KMS-11 (cell line): ENCODE results near the gene FOXD2.

ENCODE experiments used
- H2AFZ ChIP-seq: fragments of 200-600 bp; sonication (generic); 2 replicates; pipeline ENCODE4 v1.6.1; 2016; ENCODE audit warnings: antibody characterized with exemption, mixed run types, low read depth
- H3K27ac ChIP-seq: fragments of 200-600 bp; sonication (generic); 2 replicates; pipeline ENCODE4 v1.6.1; 2016; ENCODE audit warnings: mild to moderate bottlenecking, mixed run types
- H3K27me3 ChIP-seq: fragments of 200-600 bp; sonication (generic); 2 replicates; pipeline ENCODE4 v1.6.1; 2017; ENCODE audit warnings: mild to moderate bottlenecking, low read depth, mixed run types, moderate library complexity; ENCODE audit not compliant: insufficient read depth
- H3K36me3 ChIP-seq: fragments of 200-600 bp; sonication (generic); 2 replicates; pipeline ENCODE4 v1.6.1; 2017; ENCODE audit warnings: mild to moderate bottlenecking, mixed run types; ENCODE audit not compliant: insufficient read depth
- H3K4me1 ChIP-seq: fragments of 200-600 bp; sonication (generic); 2 replicates; pipeline ENCODE4 v1.6.1; 2016; ENCODE audit warnings: mild to moderate bottlenecking, low read depth, mixed run types; ENCODE audit not compliant: poor library complexity, severe bottlenecking
- H3K4me2 ChIP-seq: fragments of 200-600 bp; sonication (generic); 2 replicates; pipeline ENCODE4 v1.7.0; 2016; ENCODE audit warnings: mild to moderate bottlenecking, mixed run types
- H3K4me3 ChIP-seq: fragments of 200-600 bp; sonication (generic); IDR thresholded peaks from 2 replicates; pipeline ENCODE4 v1.6.1; 2017; ENCODE audit warnings: low read depth, low read length, mixed read lengths; ENCODE audit not compliant: insufficient read depth
- H3K79me2 ChIP-seq: fragments of 200-600 bp; sonication (generic); 2 replicates; pipeline ENCODE4 v1.6.1; 2016; ENCODE audit warnings: low read depth, mixed run types; ENCODE audit not compliant: insufficient read depth
- H3K9ac ChIP-seq: fragments of 200-600 bp; sonication (generic); 2 replicates; pipeline ENCODE4 v1.6.1; 2016; ENCODE audit warnings: mild to moderate bottlenecking, mixed run types
- H4K20me1 ChIP-seq: fragments of 200-600 bp; sonication (generic); 2 replicates; pipeline ENCODE4 v1.6.1; 2016; ENCODE audit warnings: mild to moderate bottlenecking, mixed run types; ENCODE audit not compliant: insufficient read depth
- TF ChIP-seq, protein P1 (sequence below): fragments of 200-600 bp; sonication (generic); conservative IDR thresholded peaks from 2 replicates; pipeline ENCODE4 v1.6.1; 2017; ENCODE audit warnings: low read depth, mild to moderate bottlenecking, antibody characterized with exemption, low read length, moderate library complexity, mixed read lengths

Gene FOXD2

DNA sequence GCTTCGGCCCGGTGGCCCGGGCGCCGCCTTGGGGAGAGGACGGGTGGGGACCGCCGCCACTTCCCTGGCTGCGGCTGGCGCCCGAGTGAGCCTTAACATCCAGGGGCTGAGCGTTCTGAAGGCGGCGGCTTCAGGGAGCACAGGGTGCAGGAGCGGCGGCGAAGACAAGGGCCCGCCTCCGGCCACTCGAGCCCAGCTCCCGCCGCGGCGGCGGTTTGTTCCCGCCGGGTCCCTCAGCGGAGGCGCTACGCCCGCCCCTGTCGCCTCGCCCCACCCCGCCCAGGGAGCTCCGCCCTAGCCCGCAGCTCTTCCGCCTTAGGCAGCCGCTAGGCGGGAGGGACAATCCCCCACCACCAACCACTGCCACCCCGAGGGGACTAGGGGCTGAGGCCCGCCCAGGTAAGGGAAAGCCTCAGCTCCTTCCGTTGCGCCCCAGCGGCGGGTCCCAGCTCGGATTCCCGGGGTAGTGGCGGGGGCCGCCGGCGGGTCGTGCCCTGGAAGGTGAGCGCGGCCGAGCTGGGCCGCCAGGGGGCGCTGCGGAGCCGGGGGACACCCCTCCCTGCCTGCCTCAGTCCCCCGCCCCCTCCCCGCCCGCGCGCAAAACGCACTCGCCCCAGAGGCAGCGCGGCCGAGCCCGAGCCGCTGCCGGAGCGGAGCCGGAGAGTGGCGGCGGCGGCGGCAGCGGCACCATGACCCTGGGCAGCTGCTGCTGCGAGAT, at the start of gene FOXD2:
FOXD2 (plus strand) TSS at position 598 of the 718 bp plus-strand sequence; CDS start at position 690, 92 bp downstream.
- TF ChIP-seq, protein P1, sequence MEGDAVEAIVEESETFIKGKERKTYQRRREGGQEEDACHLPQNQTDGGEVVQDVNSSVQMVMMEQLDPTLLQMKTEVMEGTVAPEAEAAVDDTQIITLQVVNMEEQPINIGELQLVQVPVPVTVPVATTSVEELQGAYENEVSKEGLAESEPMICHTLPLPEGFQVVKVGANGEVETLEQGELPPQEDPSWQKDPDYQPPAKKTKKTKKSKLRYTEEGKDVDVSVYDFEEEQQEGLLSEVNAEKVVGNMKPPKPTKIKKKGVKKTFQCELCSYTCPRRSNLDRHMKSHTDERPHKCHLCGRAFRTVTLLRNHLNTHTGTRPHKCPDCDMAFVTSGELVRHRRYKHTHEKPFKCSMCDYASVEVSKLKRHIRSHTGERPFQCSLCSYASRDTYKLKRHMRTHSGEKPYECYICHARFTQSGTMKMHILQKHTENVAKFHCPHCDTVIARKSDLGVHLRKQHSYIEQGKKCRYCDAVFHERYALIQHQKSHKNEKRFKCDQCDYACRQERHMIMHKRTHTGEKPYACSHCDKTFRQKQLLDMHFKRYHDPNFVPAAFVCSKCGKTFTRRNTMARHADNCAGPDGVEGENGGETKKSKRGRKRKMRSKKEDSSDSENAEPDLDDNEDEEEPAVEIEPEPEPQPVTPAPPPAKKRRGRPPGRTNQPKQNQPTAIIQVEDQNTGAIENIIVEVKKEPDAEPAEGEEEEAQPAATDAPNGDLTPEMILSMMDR, result peak; percentile 74
- Histone ChIP-seq H3K79me2 (peaks cover 10% of the 10 kb centered on the region; the same call in 1 of the 2 replicates), H3K27me3 (no peaks in the 10 kb centered on the region), H4K20me1 (no peaks in the 10 kb centered on the region), H3K4me2 (peak within 1 kb of the TSS; percentile 59), H3K27ac (peak within 1 kb of the TSS; percentile 77), H3K4me1 (peaks cover 8% of the 10 kb centered on the region), H3K36me3 (no peaks in the 10 kb centered on the region), H3K4me3 (peak within 1 kb of the TSS; percentile 92), H3K9ac (peak within 1 kb of the TSS; percentile 89), H2AFZ (peak within 1 kb of the TSS; percentile 68)

DNA sequence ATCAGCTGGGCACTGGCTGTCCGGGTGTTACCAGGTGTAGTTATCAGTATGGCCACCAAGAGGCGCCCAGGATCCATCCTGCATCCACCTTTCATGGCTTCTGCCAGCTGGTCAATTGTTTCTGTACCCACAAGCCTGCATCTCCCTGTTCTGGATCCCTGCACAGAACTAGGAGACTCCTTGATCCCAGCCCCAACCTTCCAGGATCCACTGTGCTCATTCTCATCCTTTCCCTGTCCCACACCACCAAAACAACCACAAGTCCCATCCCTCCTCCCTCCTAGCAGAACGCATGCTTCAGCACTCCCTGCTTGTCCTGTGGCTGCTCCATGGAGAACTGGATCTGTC, 49.0 kb upstream of the FOXD2 start:
- Histone ChIP-seq H3K27me3 (no peaks in the 10 kb centered on the region), H3K4me1 (no peaks in the 10 kb centered on the region), H2AFZ (no peak overlapping the region), H3K27ac (no peak overlapping the region), H3K4me3 (no peak overlapping the region), H4K20me1 (no peaks in the 10 kb centered on the region), H3K36me3 (no peaks in the 10 kb centered on the region), H3K79me2 (no peaks in the 10 kb centered on the region), H3K9ac (no peak overlapping the region), H3K4me2 (no peak overlapping the region)
- TF ChIP-seq, protein P1, result peak; percentile 91

DNA sequence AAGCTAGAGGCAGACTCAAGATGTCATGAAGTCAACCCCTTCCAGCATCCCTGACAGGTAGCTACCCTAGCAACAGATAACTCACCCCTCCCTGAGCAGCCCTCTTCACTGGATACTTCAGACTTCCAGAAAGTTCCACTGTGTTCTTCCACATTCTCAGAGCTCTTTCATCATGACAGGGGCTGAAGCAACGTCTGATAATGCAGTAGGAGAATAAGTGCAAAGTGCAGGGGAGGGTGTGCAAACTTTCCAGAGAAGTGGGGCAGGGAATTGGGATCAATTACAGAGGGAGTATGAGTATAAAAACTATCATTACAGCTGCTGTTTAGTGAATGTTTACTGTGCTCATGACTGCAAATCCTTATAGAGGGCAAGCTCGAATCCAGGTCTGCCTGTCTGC, 48.1 kb upstream of the FOXD2 start:
- H2AFZ ChIP-seq, result no peak overlapping the region
- no peaks in the 10 kb centered on the region for H3K27me3 ChIP-seq

DNA sequence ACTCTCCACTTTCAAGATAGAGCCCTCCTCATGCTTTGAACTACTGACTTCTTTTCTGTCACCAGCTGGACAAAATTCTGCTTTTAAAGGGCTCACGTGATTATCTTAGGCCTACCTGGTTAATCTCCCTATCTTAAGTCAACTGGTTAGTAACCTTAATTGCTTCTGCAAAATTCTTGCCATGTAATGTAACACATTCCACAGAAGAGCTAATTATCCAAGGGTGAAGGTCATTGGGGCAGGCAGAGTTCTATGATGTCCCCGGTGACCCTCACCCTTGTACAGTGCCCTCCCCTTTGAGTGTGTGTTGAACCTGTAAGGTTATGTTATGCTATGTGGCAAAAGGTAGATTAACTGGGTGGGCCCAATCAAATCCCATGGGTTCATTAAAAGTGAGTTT, 47.0 kb upstream of the FOXD2 start:
- no peak overlapping the region for H3K27ac ChIP-seq
- no peaks in the 10 kb centered on the region for H3K36me3 ChIP-seq
- no peak overlapping the region for H3K4me2 ChIP-seq
- H4K20me1 ChIP-seq, result no peaks in the 10 kb centered on the region
- no peak overlapping the region for H3K9ac ChIP-seq
- H3K4me1 ChIP-seq, result no peaks in the 10 kb centered on the region
- TF ChIP-seq, protein P1, result no peak
- H3K4me3 ChIP-seq, result no peak overlapping the region
- no peaks in the 10 kb centered on the region for H3K27me3 ChIP-seq
- no peaks in the 10 kb centered on the region for H3K79me2 ChIP-seq
- H2AFZ ChIP-seq, result no peak overlapping the region

More for the DNA sequence above, 48.1 kb upstream of the FOXD2 start:
- no peak overlapping the region for H3K27ac ChIP-seq
- H3K4me3 ChIP-seq, result no peak overlapping the region
- TF ChIP-seq, protein P1, result no peak
- H4K20me1 ChIP-seq, result no peaks in the 10 kb centered on the region
- no peak overlapping the region for H3K9ac ChIP-seq
- H3K36me3 ChIP-seq, result no peaks in the 10 kb centered on the region
- H3K4me1 ChIP-seq, result no peaks in the 10 kb centered on the region
- no peaks in the 10 kb centered on the region for H3K79me2 ChIP-seq
- no peak overlapping the region for H3K4me2 ChIP-seq
